OCI-LY1 (cell line): ENCODE measurements around the gene TMEM127.

Experiments
- CTCF ChIP-seq: fragments of 200-600 bp; sonication (generic), shearing (Covaris generic); IDR thresholded peaks from 2 replicates; pipeline ENCODE4 v1.5.1; 2017; ENCODE audit warnings: mild to moderate bottlenecking, antibody characterized with exemption, low read length, moderate library complexity, mixed read lengths
- EZH2 ChIP-seq: fragments of 200-600 bp; sonication (generic), shearing (Covaris generic); IDR thresholded peaks from 2 replicates; pipeline ENCODE4 v1.8.0; 2017; ENCODE audit warnings: borderline replicate concordance, mixed run types, mild to moderate bottlenecking, antibody characterized with exemption, low read length, moderate library complexity, mixed read lengths

DNA sequence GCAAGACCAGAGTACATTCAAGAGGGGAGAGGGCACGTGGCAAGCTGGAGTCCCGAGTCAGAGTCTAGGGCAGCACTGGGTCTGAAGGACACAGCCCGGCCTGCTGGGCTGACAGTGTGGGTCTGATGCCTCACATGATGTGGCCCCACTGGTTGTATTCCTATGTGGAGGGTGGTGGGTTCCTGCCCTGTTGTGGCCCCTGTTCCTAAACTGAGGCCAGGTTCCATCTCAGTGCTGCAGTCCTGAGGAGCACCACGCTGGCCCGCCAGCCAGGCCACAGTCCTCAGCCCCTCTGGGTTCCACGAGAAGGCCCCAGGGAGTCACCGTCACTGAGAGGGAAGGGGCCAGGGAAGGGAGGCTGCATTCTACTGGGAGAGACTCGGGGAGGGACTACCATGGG, 13.3 kb downstream of the TMEM127 start:
- TF ChIP-seq CTCF, result no peak
- no peak for TF ChIP-seq EZH2
